SJSA1 (cell line): ENCODE measurements around the gene SELENOW. TPM values are rescaled to one million over a fixed set of nuclear protein-coding genes. Genes with fewer than 3 reads are reported as not detected.

Experiments used
- total RNA-seq: library from RNA; depleted of rRNA; stranded (reverse); fragments of >200 nt; shearing (Covaris generic); gene quantifications from 2 replicates; pipeline ENCODE4 v1.2.3, GENCODE V29; 2014; rRNA removed

The SELENOW gene
- total RNA-seq, 1 experiment from 2014 or later: 455 TPM

Other genes with a start within 250 kb of the SELENOW start
- not detected in 2 replicates for gene ZNF541, start 205.6 kb upstream of the SELENOW start, total RNA-seq
- gene BICRA, start 169.6 kb upstream of the SELENOW start, total RNA-seq: 0.66 and 3.5 TPM in 2 replicates
- 25.7 and 35.9 TPM in 2 replicates for gene EHD2, start 65.3 kb upstream of the SELENOW start, total RNA-seq
- gene NOP53, start 33.2 kb upstream of the SELENOW start, total RNA-seq: 48.9 and 54.0 TPM in 2 replicates
- gene TPRX1, start 25.8 kb downstream of the SELENOW start, total RNA-seq: not detected in 2 replicates
- gene CRX, start 43.2 kb downstream of the SELENOW start, total RNA-seq: not detected in 2 replicates
- gene TPRX2, start 80.5 kb downstream of the SELENOW start, total RNA-seq: not detected in 2 replicates
- not detected in 2 replicates for gene SULT2A1, start 107.6 kb downstream of the SELENOW start, total RNA-seq
- gene BSPH1, start 213.5 kb downstream of the SELENOW start, total RNA-seq: not detected in 2 replicates
- gene ELSPBP1, start 215.9 kb downstream of the SELENOW start, total RNA-seq: not detected in 2 replicates